A673 (cell line): ENCODE data around the gene CLDN11.

Experiments
- CTCF ChIP-seq: fragments of 300-800, 200-600 bp; sonication (generic); conservative IDR thresholded peaks from 2 replicates; pipeline ENCODE4 v1.5.1; 2017; ENCODE audit warnings: low read depth, mild to moderate bottlenecking, antibody characterized with exemption, low read length, moderate library complexity, mixed read lengths
- EZH2 ChIP-seq: fragments of 200-600 bp; sonication (generic); IDR thresholded peaks from 2 replicates; pipeline ENCODE4 v1.6.1; 2017; ENCODE audit warnings: borderline replicate concordance, low read depth, mild to moderate bottlenecking, mixed read lengths, antibody characterized with exemption, low read length; ENCODE audit not compliant: poor library complexity, severe bottlenecking

DNA sequence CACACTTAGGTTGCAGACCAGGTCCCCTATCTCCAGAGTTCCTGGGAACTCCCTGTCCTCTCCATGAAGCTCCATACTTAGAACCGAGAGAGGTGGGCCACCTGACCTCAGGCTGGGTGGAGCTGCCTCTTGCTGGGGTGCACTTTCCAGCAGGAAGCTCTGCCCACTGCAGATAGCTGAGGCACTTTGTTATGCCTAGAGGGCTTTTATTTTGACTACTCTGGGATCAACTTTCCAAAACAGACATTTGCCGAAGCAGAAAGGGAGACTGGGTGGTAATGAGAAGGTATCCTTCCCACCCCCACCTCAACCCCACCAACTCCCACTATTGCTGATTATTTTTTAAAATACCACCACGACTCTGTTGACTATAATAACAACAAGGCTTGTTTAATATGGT, 54.7 kb downstream of the CLDN11 start:
- TF ChIP-seq CTCF (no peak), EZH2 (no peak)
